ENCODE results near the gene SMOC2.

GRCh38 chr6:168708984-168709383, 268.0 kb downstream of the SMOC2 start:
- no peak for TF ChIP-seq CTCF (IDR thresholded peaks at IDR 0.05)
- TF ChIP-seq POLR2AphosphoS5 (IDR thresholded peaks at IDR 0.05), result no peak
- no peak for TF ChIP-seq POLR2A (IDR thresholded peaks at IDR 0.05)

All from prostate gland (tissue), 2 donors.